HepG2 (cell line): ENCODE measurements around the gene SOX9. TPM values are rescaled to one million over a fixed set of nuclear protein-coding genes. Genes with fewer than 3 reads are reported as not detected.

Experiments used
- ETV6 ChIP-seq: sonication (generic); formaldehyde crosslinking; conservative IDR thresholded peaks from 2 replicates; pipeline ENCODE4 v1.4.0; 2020; ENCODE audit warnings: missing genetic modification reagents
- MED1 ChIP-seq: sonication (generic); formaldehyde crosslinking; IDR thresholded peaks from 2 replicates; pipeline ENCODE4 v1.4.0; 2020; ENCODE audit warnings: missing genetic modification reagents
- NCOA5 ChIP-seq: sonication (generic); formaldehyde crosslinking; IDR thresholded peaks from 2 replicates; pipeline ENCODE4 v1.4.0; 2020; ENCODE audit warnings: missing genetic modification reagents
- NR2F2 ChIP-seq: IDR thresholded peaks from 2 replicates; pipeline ENCODE4 v1.6.1; 2012; ENCODE audit warnings: low read depth, inconsistent platforms, borderline replicate concordance
- PPARG ChIP-seq: conservative IDR thresholded peaks from 2 replicates; pipeline ENCODE4 v1.6.1; 2016; ENCODE audit warnings: missing biosample characterization, missing genetic modification reagents
- RORA ChIP-seq: sonication (generic); formaldehyde crosslinking; IDR thresholded peaks from 2 replicates; pipeline ENCODE4 v1.5.0; 2020; ENCODE audit warnings: mild to moderate bottlenecking, missing genetic modification reagents, moderate library complexity
- SMAD3 ChIP-seq: sonication (generic); formaldehyde crosslinking; IDR thresholded peaks from 2 replicates; pipeline ENCODE4 v1.4.0; 2020; ENCODE audit warnings: missing genetic modification reagents
- ZBTB21 ChIP-seq: sonication (generic); formaldehyde crosslinking; IDR thresholded peaks from 2 replicates; pipeline ENCODE4 v1.4.0; 2020; ENCODE audit warnings: missing genetic modification reagents
- ZBTB8A ChIP-seq: sonication (generic); formaldehyde crosslinking; IDR thresholded peaks from 2 replicates; pipeline ENCODE4 v1.4.0; 2020; ENCODE audit warnings: mild to moderate bottlenecking, low read depth, missing genetic modification reagents, borderline replicate concordance
- ZNF670 ChIP-seq: sonication (generic); formaldehyde crosslinking; IDR thresholded peaks from 2 replicates; pipeline ENCODE4 v1.8.0; 2022; ENCODE audit warnings: mild to moderate bottlenecking, missing genetic modification reagents, borderline replicate concordance
- ZNF7 ChIP-seq: IDR thresholded peaks from 2 replicates; pipeline ENCODE4 v1.6.1; 2016; ENCODE audit warnings: missing biosample characterization, missing genetic modification reagents
- ZNF747 ChIP-seq: sonication (generic); formaldehyde crosslinking; IDR thresholded peaks from 2 replicates; pipeline ENCODE4 v1.8.1; 2023; ENCODE audit warnings: missing genetic modification reagents, mild to moderate bottlenecking, borderline replicate concordance
- ZNF850 ChIP-seq: sonication (generic); formaldehyde crosslinking; conservative IDR thresholded peaks from 2 replicates; pipeline ENCODE4 v1.9.0; 2021; ENCODE audit warnings: mild to moderate bottlenecking, missing genetic modification reagents
- polyA plus RNA-seq, 8 experiments: library from polyadenylated mRNA; depleted of rRNA in 3 of 8; stranded (reverse) in 7 of 8; unstranded in 1 of 8; fragments of >200 nt; fragmentation: Illumina TruSeq in 4 of 8; extraction: Trizol in 4 of 8; gene quantifications; 2 replicates each; pipeline versions ENCODE4 v1.2.1 to v1.2.3, GENCODE V29; 2011 to 2016; ENCODE audit warnings: low read depth in 4 of 8, missing spikeins in 1 of 8, mixed read lengths in 1 of 8; ENCODE audit not compliant: insufficient read depth in 1 of 8
- total RNA-seq, 5 experiments: library from RNA; depleted of rRNA; stranded (reverse); fragments of >200 nt; fragmentation: Illumina TruSeq; extraction: Trizol; gene quantifications; 2 replicates each; pipeline ENCODE4 v1.2.3, GENCODE V29; 2016; ENCODE audit warnings: low read depth in 1 of 5
- TF ChIP-seq, protein P1 (sequence below): sonication (generic); formaldehyde crosslinking; IDR thresholded peaks from 2 replicates; pipeline ENCODE4 v1.4.0; 2020; ENCODE audit warnings: missing genetic modification reagents, borderline replicate concordance
- TF ChIP-seq, protein P2 (sequence below): sonication (generic); formaldehyde crosslinking; IDR thresholded peaks from 2 replicates; pipeline ENCODE4 v1.4.0; 2020; ENCODE audit warnings: missing genetic modification reagents, borderline replicate concordance
- TF ChIP-seq, protein P3 (sequence below): sonication (generic); formaldehyde crosslinking; IDR thresholded peaks from 2 replicates; pipeline ENCODE4 v1.5.0; 2020; ENCODE audit warnings: missing genetic modification reagents
- TF ChIP-seq, protein P4 (sequence below), 2 experiments: sonication (generic) in 1 of 2; formaldehyde crosslinking in 1 of 2; IDR thresholded peaks; 2 replicates each; pipeline versions ENCODE4 v1.4.0 to v1.6.1; 2016 to 2020; ENCODE audit warnings: borderline replicate concordance in 1 of 2, low read depth in 1 of 2, mild to moderate bottlenecking in 1 of 2, missing genetic modification reagents in 1 of 2

SOX9 gene
- total and polyA plus RNA-seq, 2 of the 13 experiments (the other 11 are each of a cell fraction or from before 2014, with no cell fraction given) = 16.1 to 27.6 TPM

DNA sequence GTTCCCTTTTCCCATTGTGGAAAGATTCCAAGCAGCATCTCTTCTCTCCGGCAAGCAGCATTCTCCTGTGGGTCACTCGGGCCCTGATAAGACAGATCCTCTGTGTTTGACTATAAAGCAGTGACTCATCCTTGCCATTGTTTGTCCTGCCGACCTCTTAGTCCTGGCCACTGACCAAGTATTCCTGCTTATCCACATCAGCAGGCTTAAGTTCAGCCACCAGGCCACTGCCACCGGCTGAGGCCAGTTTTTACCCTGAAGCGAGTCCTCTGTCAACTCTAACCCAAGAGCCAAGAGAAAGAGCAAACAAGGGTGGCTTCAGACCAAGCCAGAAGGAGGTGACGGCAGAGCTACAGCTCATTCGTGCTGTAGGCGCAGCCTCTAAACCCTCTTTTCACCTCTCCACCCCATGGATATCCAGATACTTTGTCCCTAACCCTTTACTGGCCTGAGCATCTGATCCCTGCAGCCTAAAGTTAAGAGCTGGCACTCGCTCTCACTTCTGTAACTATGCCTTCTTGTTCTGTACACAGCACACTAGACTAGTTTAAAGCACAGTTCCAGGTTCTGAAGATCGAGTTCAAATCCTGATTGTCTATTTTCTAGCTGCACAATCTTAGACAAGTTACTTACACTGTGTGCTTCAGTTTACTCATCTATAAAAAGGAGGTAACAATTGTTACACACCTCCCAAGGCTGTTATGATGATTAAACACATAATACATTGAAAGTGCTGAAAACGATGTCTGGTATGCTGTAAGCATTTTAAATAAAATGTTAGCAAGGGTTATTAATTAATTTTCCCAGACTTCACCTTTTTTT, 31.0 kb downstream of the SOX9 start (continued):
- TF ChIP-seq, protein P1, sequence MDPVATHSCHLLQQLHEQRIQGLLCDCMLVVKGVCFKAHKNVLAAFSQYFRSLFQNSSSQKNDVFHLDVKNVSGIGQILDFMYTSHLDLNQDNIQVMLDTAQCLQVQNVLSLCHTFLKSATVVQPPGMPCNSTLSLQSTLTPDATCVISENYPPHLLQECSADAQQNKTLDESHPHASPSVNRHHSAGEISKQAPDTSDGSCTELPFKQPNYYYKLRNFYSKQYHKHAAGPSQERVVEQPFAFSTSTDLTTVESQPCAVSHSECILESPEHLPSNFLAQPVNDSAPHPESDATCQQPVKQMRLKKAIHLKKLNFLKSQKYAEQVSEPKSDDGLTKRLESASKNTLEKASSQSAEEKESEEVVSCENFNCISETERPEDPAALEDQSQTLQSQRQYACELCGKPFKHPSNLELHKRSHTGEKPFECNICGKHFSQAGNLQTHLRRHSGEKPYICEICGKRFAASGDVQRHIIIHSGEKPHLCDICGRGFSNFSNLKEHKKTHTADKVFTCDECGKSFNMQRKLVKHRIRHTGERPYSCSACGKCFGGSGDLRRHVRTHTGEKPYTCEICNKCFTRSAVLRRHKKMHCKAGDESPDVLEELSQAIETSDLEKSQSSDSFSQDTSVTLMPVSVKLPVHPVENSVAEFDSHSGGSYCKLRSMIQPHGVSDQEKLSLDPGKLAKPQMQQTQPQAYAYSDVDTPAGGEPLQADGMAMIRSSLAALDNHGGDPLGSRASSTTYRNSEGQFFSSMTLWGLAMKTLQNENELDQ (CRISPR knock-in tag) = no peak
- TF ChIP-seq ZNF7 (CRISPR knock-in tag) (peak; percentile 51), RORA (CRISPR knock-in tag) (no peak), MED1 (CRISPR knock-in tag) (peak; percentile 58; the same call in 1 of the 2 replicates), ZBTB8A (CRISPR knock-in tag) (no peak), PPARG (CRISPR knock-in tag) (peak; percentile 67; the same call in 1 of the 2 replicates), NR2F2 (0 out of 2 replicates have a peak, but pooled peaks have one; percentile 43), ZNF670 (CRISPR knock-in tag) (peak; percentile 75; the same call in 1 of the 2 replicates), ZNF747 (CRISPR knock-in tag) (peak; percentile 54; the same call in 1 of the 2 replicates), ETV6 (no peak; the same call in 1 of the 2 replicates), ZNF850 (CRISPR knock-in tag) (no peak), NCOA5 (CRISPR knock-in tag) (no peak), ZBTB21 (CRISPR knock-in tag) (no peak), SMAD3 (0 out of 2 replicates have a peak, but pooled peaks have one; percentile 69)
- TF ChIP-seq, protein P2, sequence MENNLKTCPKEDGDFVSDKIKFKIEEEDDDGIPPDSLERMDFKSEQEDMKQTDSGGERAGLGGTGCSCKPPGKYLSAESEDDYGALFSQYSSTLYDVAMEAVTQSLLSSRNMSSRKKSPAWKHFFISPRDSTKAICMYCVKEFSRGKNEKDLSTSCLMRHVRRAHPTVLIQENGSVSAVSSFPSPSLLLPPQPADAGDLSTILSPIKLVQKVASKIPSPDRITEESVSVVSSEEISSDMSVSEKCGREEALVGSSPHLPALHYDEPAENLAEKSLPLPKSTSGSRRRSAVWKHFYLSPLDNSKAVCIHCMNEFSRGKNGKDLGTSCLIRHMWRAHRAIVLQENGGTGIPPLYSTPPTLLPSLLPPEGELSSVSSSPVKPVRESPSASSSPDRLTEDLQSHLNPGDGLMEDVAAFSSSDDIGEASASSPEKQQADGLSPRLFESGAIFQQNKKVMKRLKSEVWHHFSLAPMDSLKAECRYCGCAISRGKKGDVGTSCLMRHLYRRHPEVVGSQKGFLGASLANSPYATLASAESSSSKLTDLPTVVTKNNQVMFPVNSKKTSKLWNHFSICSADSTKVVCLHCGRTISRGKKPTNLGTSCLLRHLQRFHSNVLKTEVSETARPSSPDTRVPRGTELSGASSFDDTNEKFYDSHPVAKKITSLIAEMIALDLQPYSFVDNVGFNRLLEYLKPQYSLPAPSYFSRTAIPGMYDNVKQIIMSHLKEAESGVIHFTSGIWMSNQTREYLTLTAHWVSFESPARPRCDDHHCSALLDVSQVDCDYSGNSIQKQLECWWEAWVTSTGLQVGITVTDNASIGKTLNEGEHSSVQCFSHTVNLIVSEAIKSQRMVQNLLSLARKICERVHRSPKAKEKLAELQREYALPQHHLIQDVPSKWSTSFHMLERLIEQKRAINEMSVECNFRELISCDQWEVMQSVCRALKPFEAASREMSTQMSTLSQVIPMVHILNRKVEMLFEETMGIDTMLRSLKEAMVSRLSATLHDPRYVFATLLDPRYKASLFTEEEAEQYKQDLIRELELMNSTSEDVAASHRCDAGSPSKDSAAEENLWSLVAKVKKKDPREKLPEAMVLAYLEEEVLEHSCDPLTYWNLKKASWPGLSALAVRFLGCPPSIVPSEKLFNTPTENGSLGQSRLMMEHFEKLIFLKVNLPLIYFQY (CRISPR knock-in tag) = peak; percentile 65; the same call in 1 of the 2 replicates
- TF ChIP-seq, protein P3, sequence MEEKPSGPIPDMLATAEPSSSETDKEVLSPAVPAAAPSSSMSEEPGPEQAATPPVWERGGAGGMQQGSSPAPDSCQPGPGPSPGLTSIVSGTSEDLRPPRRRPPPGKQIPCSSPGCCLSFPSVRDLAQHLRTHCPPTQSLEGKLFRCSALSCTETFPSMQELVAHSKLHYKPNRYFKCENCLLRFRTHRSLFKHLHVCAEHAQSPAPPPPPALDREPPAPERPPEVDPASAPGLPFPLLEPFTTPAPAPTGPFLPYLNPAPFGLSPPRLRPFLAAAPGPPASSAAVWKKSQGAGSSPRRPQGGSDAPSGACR (CRISPR knock-in tag) = no peak
- TF ChIP-seq, protein P4, sequence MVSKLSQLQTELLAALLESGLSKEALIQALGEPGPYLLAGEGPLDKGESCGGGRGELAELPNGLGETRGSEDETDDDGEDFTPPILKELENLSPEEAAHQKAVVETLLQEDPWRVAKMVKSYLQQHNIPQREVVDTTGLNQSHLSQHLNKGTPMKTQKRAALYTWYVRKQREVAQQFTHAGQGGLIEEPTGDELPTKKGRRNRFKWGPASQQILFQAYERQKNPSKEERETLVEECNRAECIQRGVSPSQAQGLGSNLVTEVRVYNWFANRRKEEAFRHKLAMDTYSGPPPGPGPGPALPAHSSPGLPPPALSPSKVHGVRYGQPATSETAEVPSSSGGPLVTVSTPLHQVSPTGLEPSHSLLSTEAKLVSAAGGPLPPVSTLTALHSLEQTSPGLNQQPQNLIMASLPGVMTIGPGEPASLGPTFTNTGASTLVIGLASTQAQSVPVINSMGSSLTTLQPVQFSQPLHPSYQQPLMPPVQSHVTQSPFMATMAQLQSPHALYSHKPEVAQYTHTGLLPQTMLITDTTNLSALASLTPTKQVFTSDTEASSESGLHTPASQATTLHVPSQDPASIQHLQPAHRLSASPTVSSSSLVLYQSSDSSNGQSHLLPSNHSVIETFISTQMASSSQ (IDR thresholded peaks at IDR 0.05; ENCODE audit: low read depth) = no peak
- TF ChIP-seq, protein P4 (CRISPR knock-in tag; IDR thresholded peaks at IDR 0.05; ENCODE audit: borderline replicate concordance) = peak; percentile 54; the same call in 1 of the 2 replicates
